A549 treated with dexamethasone at 1 μM for 4 hours (cell line): ENCODE data around the gene BCL2L1. TPM values are rescaled to one million over a fixed set of nuclear protein-coding genes. Genes with fewer than 3 reads are reported as not detected.

Experiments used
- total RNA-seq: library from RNA; stranded (reverse); fragments of 200-300 nt; extraction: Qiagen RNA extraction; gene quantifications from 5 replicates; pipeline ENCODE4 v1.2.3, GENCODE V29; 2022

BCL2L1 gene
- total RNA-seq, result 303 to 331 TPM (median 315 TPM) in 5 replicates

DNA sequence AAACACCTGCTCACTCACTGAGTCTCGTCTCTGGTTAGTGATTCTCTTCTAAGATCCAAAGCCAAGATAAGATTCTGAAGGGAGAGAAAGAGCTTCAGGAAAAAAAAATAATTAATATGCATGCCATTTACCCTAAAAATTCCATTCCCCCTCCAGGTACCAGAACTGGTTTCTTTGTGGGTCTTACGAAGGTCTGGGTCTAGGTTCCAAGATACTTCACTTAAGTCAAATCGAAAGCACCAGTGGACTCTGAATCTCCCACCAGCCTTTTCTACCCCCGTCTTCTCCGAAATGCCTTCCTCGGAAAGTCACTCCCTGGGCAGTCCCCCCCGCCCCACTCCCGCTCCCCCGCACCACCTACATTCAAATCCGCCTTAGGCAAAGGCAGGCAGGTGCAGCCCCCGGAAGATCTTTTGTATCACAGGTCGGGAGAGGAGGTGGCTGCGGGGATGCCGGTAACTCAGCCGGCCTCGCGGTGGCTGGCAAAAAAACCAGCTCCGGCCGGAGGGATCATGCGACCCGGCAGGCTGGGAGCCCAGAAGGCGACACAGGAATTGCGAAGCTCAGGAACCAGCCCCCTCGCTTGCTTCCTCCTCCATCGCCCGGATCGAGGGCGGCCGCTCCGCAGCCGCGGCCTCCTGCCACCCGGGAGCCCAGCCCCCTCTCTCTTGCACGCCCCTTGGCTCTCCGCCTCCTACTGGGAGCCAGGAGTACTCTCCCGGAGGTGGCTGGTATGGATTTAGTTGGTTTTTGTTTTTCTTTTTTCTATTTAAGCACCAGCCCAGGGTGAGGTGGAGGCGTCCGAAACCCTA is at the start of gene BCL2L1:
BCL2L1 (minus strand) TSS at position 612 of the 812 bp plus-strand sequence. CDS start 650 bp downstream, outside the sequence.

DNA sequence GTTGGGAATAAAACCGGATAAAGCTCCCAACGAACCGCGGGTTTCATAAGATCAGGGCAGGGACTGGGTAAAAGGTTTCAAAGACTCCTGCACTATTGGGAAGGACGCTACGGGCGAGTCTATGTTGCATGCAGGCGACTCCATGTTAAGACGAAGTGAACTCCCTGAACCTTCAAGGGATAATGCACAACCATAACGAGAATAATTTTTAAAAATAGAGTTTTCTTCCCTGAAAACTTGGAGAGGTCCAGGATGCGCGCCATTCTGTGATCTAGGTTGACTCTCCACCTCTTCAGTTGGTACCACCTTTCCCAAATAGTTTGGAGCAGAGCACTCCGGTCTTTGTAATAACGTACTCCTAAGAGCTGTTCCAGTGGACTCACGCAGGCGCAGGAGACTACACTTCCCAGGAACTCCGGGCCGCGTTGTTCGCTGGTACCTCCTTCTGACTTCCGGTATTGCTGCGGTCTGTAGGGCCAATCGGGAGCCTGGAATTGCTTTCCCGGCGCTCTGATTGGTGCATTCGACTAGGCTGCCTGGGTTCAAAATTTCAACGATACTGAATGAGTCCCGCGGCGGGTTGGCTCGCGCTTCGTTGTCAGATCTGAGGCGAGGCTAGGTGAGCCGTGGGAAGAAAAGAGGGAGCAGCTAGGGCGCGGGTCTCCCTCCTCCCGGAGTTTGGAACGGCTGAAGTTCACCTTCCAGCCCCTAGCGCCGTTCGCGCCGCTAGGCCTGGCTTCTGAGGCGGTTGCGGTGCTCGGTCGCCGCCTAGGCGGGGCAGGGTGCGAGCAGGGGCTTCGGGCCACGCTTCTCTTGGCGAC is 16.3 kb upstream of the BCL2L1 start, which contains the start of gene TPX2:
TPX2 (plus strand) TSS at position 562 of the 821 bp plus-strand sequence. CDS start 18,187 bp downstream, outside the sequence.

DNA sequence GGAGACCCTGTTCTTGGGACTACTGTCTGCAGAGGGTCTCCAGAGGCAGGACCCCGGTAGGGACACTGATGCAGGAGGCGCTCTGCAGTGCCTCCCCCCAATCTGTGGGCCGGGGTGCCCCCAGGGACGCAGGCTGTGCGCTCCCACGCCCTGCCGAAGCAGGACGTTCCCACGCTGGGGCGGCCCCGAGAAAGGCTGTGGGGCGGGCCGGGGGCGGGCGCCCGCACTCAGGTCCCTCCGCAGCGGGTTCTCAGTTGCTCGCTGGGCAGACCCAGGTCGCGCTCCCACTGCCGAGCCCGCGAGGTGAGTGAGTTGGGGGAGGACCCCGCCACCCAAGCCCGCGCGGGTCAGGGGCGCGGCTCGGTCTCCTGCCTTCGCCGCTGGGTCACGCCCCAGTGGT is 85.0 kb downstream of the BCL2L1 start, which contains the start of gene COX4I2:
COX4I2 (plus strand) TSS at position 253 of the 400 bp plus-strand sequence. CDS start 1,106 bp downstream, outside the sequence.

Other genes with a start within 250 kb of the BCL2L1 start
- 0.21 to 0.72 TPM (median 0.35 TPM) in 4 of 5 replicates, not detected in the other for gene DEFB124, start 247.7 kb downstream of the BCL2L1 start, total RNA-seq
- 0.47 to 1.1 TPM (median 0.99 TPM) in 5 replicates for gene REM1, start 247.6 kb downstream of the BCL2L1 start, total RNA-seq
- gene HM13, start 208.4 kb downstream of the BCL2L1 start, total RNA-seq, result 199 to 270 TPM (median 250 TPM) in 5 replicates
- gene ID1, start 117.6 kb downstream of the BCL2L1 start, total RNA-seq, result 341 to 512 TPM (median 429 TPM) in 5 replicates
- gene COX4I2, start 85.0 kb downstream of the BCL2L1 start, total RNA-seq, result not detected in 5 replicates
- 106 to 121 TPM (median 111 TPM) in 5 replicates for gene TPX2, start 16.4 kb upstream of the BCL2L1 start, total RNA-seq
- 0.27 to 0.78 TPM (median 0.46 TPM) in 5 replicates for gene MYLK2, start 96.5 kb upstream of the BCL2L1 start, total RNA-seq
- gene FOXS1, start 122.7 kb upstream of the BCL2L1 start, total RNA-seq, result 0.13 to 0.44 TPM (median 0.34 TPM) in 5 replicates
- gene DUSP15, start 147.7 kb upstream of the BCL2L1 start, total RNA-seq, result 0.49 to 0.98 TPM (median 0.66 TPM) in 5 replicates
- gene TTLL9, start 147.8 kb upstream of the BCL2L1 start, total RNA-seq, result 0.05 to 0.07 TPM in 2 of 5 replicates, not detected in the others
- gene PDRG1, start 229.2 kb upstream of the BCL2L1 start, total RNA-seq, result 23.8 to 27.1 TPM (median 25.6 TPM) in 5 replicates
- gene XKR7, start 245.3 kb upstream of the BCL2L1 start, total RNA-seq, result 0.01 TPM in 2 of 5 replicates, not detected in the others